Neuronal stem cell (in vitro differentiated cells): Measurements from ENCODE around the gene CLBA1. TPM values are rescaled to one million over a fixed set of nuclear protein-coding genes. Genes with fewer than 3 reads are reported as not detected.

Experiments
- DNase-seq: peaks from one replicate; pipeline ENCODE4 v3.0.0-alpha.2; 2013; ENCODE audit warnings: low spot score
- H2AFZ ChIP-seq: one replicate; pipeline ENCODE4 v1.6.1; 2013; ENCODE audit warnings: mild to moderate bottlenecking, low read length, inconsistent platforms
- H2AK5ac ChIP-seq: 2 replicates; pipeline ENCODE4 v1.6.1; 2013; ENCODE audit warnings: low read depth, mild to moderate bottlenecking, inconsistent platforms, low read length, moderate library complexity, mixed read lengths
- H2BK120ac ChIP-seq: 2 replicates; pipeline ENCODE4 v1.6.1; 2013; ENCODE audit warnings: low read depth, mild to moderate bottlenecking, inconsistent platforms, low read length, moderate library complexity, mixed read lengths
- H2BK12ac ChIP-seq: one replicate; pipeline ENCODE4 v1.6.1; 2013; ENCODE audit warnings: low read length, inconsistent platforms
- H2BK15ac ChIP-seq: 2 replicates; pipeline ENCODE4 v1.6.1; 2013; ENCODE audit warnings: mild to moderate bottlenecking, low read length, inconsistent platforms, mixed read lengths
- H2BK5ac ChIP-seq: one replicate; pipeline ENCODE4 v1.6.1; 2013; ENCODE audit warnings: inconsistent platforms, mild to moderate bottlenecking, low read length, moderate library complexity
- H3K14ac ChIP-seq: one replicate; pipeline ENCODE4 v1.6.1; 2013; ENCODE audit warnings: low read length, inconsistent platforms
- H3K18ac ChIP-seq: 2 replicates; pipeline ENCODE4 v1.6.1; 2013; ENCODE audit warnings: low read length, inconsistent platforms
- H3K23ac ChIP-seq: 2 replicates; pipeline ENCODE4 v1.6.1; 2013; ENCODE audit warnings: low read depth, mild to moderate bottlenecking, mixed read lengths, low read length, inconsistent platforms; ENCODE audit not compliant: poor library complexity
- H3K27ac ChIP-seq: replicated peaks from 3 replicates; pipeline ENCODE4 v1.5.1; 2013; ENCODE audit warnings: low read length, inconsistent platforms
- H3K27me3 ChIP-seq, 3 experiments: 2 replicates each; pipeline ENCODE4 v1.6.1; 2013; ENCODE audit warnings: low read length in 3 of 3, mild to moderate bottlenecking in 2 of 3, inconsistent platforms in 1 of 3, low read depth in 1 of 3, mixed read lengths in 1 of 3, moderate library complexity in 1 of 3; ENCODE audit not compliant: control insufficient read depth in 3 of 3, insufficient read depth in 3 of 3
- H3K36me3 ChIP-seq, 2 donors: replicated peaks in 1 of 2; 2 replicates each; pipeline ENCODE4 v1.6.1; 2013; ENCODE audit warnings: low read length in 2 of 2; ENCODE audit not compliant: control insufficient read depth in 2 of 2, insufficient read depth in 2 of 2
- H3K4ac ChIP-seq: 2 replicates; pipeline ENCODE4 v1.6.1; 2013; ENCODE audit warnings: inconsistent platforms, mild to moderate bottlenecking, low read length, moderate library complexity
- H3K4me1 ChIP-seq, 2 donors: 1 replicate in 1 of 2; 2 replicates in 1 of 2; pipeline ENCODE4 v1.6.1; 2013; ENCODE audit warnings: low read length in 2 of 2, low read depth in 1 of 2; ENCODE audit not compliant: control insufficient read depth in 2 of 2, insufficient read depth in 1 of 2
- H3K4me2 ChIP-seq: one replicate; pipeline ENCODE4 v1.6.1; 2013; ENCODE audit warnings: mild to moderate bottlenecking, low read length, inconsistent platforms; ENCODE audit not compliant: insufficient read depth, poor library complexity, severe bottlenecking
- H3K4me3 ChIP-seq, 2 donors: 2 replicates each; pipeline ENCODE4 v1.5.1; 2013; ENCODE audit warnings: low read length in 2 of 2, mild to moderate bottlenecking in 2 of 2, inconsistent platforms in 1 of 2, moderate library complexity in 1 of 2
- H3K79me1 ChIP-seq: one replicate; pipeline ENCODE4 v1.6.1; 2013; ENCODE audit warnings: low read depth, mild to moderate bottlenecking, inconsistent platforms, low read length, moderate library complexity
- H3K9ac ChIP-seq: one replicate; pipeline ENCODE4 v1.6.1; 2013; ENCODE audit warnings: mild to moderate bottlenecking, low read depth, low read length, inconsistent platforms; ENCODE audit not compliant: poor library complexity
- H3K9me3 ChIP-seq, 2 donors: replicated peaks in 1 of 2; 2 replicates each; pipeline versions ENCODE3 to v1.6.1; 2013; ENCODE audit warnings: low read length in 2 of 2, mild to moderate bottlenecking in 2 of 2, inconsistent platforms in 1 of 2, low read depth in 1 of 2, mixed read lengths in 1 of 2, moderate library complexity in 1 of 2; ENCODE audit not compliant: control insufficient read depth in 2 of 2, insufficient read depth in 1 of 2
- H4K8ac ChIP-seq: one replicate; pipeline ENCODE4 v1.6.1; 2013; ENCODE audit warnings: low read depth, mild to moderate bottlenecking, inconsistent platforms, low read length, moderate library complexity
- H4K91ac ChIP-seq: one replicate; pipeline ENCODE4 v1.6.1; 2013; ENCODE audit warnings: low read length, low read depth, mild to moderate bottlenecking, inconsistent platforms; ENCODE audit not compliant: poor library complexity
- WGBS, 2 donors: extraction: QIAGEN DNeasy Blood & Tissue Kit; methylation state at CpG; one replicate each; pipeline ENCODE4 v1.1.7; 2013; ENCODE audit warnings: missing lambda C conversion rate in 2 of 2, mixed read lengths in 1 of 2; ENCODE audit not compliant: insufficient read length in 2 of 2, insufficient replicate concordance in 1 of 2; ENCODE audit errors: extremely low coverage in 2 of 2; 5-methylcytosine and 5-hydroxymethylcytosine counted together
- polyA plus RNA-seq, 2 experiments: library from polyadenylated mRNA; stranded (reverse); fragments of 200-250 nt; gene quantifications; one replicate each; pipeline ENCODE4 v1.2.3, GENCODE V29; 2013

CLBA1 gene
- polyA plus RNA-seq (2013, experiment 1 of 2): 6.1 TPM
- polyA plus RNA-seq (2013, experiment 2 of 2): 6.0 TPM

DNA sequence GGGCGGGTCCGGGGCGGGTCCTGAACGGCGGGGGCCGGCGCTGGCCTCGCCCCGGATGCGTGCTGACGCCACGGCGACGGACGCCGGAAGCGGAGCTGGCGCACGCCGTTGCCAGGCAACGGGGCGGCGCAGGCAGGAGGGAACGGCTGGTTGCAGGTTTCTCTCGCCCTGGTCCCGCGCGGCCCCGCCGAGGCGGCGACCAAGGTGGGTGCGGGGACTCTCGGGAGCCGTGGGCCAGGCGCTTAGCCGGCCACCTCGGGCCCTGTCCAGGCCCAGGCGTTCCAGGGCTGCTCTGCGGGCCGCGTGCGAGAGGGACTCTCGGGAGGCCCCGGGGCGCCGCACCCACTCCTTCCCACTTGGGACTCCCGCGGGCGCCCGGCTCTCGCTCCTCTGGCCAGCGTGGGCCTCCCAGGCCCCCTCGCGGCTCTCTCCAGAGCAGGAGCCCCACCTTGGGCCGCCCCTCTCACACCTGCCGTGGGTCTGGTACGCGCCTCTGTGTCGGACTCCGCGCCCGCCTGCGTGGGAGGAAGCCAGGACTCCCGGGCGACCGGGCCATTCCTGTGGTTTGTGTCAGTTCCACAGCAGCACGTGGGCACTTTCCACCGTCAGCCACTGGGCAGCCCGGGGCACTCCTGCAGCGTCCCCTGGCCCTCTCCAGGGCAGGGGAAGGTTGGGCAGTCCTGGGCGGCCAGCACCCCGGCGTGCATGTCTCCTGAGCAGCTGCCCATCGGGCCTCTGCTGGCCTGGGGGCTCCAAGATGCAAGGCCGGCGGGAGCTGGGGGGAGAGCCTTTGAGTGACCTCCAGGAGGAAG is at the start of gene CLBA1:
Gene CLBA1, plus strand, starts transcription at position 114 of the 812 bp plus-strand sequence. Its CDS starts 644 bp downstream, at position 758.
- H2AK5ac ChIP-seq: peak within 1 kb of the TSS; percentile 99
- peak within 1 kb of the TSS; percentile 87 for H2BK120ac ChIP-seq
- peak within 1 kb of the TSS; percentile 92 for H2BK15ac ChIP-seq
- H4K8ac ChIP-seq: peak within 1 kb of the TSS; percentile 65
- H3K4me3 ChIP-seq: peak within 1 kb of the TSS; percentile 69 to 86
- H3K9ac ChIP-seq: peak within 1 kb of the TSS; percentile 94
- H3K36me3 ChIP-seq: peaks cover 4 to 7% of the 10 kb centered on the region in 2 donors
- peak within 1 kb of the TSS; percentile 94 for H2BK12ac ChIP-seq
- H4K91ac ChIP-seq: no peak within 1 kb of the TSS
- no peak within 1 kb of the TSS for H3K27ac ChIP-seq
- peak within 1 kb of the TSS; percentile 55 for H3K23ac ChIP-seq
- peak within 1 kb of the TSS; percentile 93 for H3K4ac ChIP-seq
- H2AFZ ChIP-seq: peak within 1 kb of the TSS; percentile 92
- H3K79me1 ChIP-seq: peaks cover 1% of the 10 kb centered on the region
- peak within 1 kb of the TSS; percentile 83 for H3K18ac ChIP-seq
- peaks cover 6% of the 10 kb centered on the region in 2 donors for H3K4me1 ChIP-seq
- peak within 1 kb of the TSS; percentile 94 for H3K14ac ChIP-seq
- peak within 1 kb of the TSS; percentile 60 for H2BK5ac ChIP-seq
- no CpG with 5 or more reads among the region's 77 CpGs for WGBS, 2 donors
- peaks cover 0 to 29% (median 0%) of the 10 kb centered on the region in 3 experiments for H3K27me3 ChIP-seq
- DNase-seq: peak; percentile 84
- H3K4me2 ChIP-seq: peak within 1 kb of the TSS; percentile 99
- peaks cover 0 to 2% of the 10 kb centered on the region in 2 donors for H3K9me3 ChIP-seq

DNA sequence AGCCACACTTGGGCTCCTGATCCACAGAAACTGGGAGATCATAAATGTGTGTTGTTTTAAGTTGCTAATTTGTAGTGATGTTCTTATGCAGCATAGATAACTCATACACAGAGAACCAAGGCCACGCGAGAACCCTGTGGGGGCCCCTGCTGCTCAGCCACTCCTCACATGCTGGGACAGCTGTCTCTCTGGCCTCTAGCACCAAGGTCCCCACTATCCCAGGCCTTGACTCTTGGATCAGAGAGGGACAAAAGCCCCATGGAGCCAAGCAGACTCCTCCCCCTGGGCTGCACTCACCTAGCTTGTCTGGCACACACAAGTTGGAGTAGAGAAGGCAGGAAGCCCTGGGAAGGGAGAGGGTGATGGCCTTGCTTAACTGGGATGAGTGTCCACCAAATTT is 49.6 kb upstream of the CLBA1 start:
- no peak overlapping the region for H2BK5ac ChIP-seq
- H3K4me2 ChIP-seq: no peak overlapping the region
- no peak overlapping the region for H3K9ac ChIP-seq
- H2AK5ac ChIP-seq: no peak overlapping the region
- no peaks in the 10 kb centered on the region for H3K9me3 ChIP-seq
- no peak overlapping the region for H3K4me3 ChIP-seq
- H4K91ac ChIP-seq: no peak overlapping the region
- peaks cover 0 to 14% of the 10 kb centered on the region in 2 donors for H3K4me1 ChIP-seq
- peaks cover 14 to 84% (median 42%) of the 10 kb centered on the region in 3 experiments for H3K27me3 ChIP-seq
- H2AFZ ChIP-seq: no peak overlapping the region
- no peak overlapping the region for H4K8ac ChIP-seq
- H3K14ac ChIP-seq: no peak overlapping the region
- H2BK12ac ChIP-seq: no peak overlapping the region
- no peaks in the 10 kb centered on the region for H3K36me3 ChIP-seq
- H3K18ac ChIP-seq: peak overlapping the region; percentile 45
- H3K23ac ChIP-seq: no peak overlapping the region
- no CpG with 5 or more reads among the region's 2 CpGs for WGBS, 2 donors
- no peak overlapping the region for H3K4ac ChIP-seq
- H3K27ac ChIP-seq: no peak overlapping the region
- no peak overlapping the region for H2BK15ac ChIP-seq
- no peak for DNase-seq
- H2BK120ac ChIP-seq: no peak overlapping the region
- peaks cover 3% of the 10 kb centered on the region for H3K79me1 ChIP-seq

DNA sequence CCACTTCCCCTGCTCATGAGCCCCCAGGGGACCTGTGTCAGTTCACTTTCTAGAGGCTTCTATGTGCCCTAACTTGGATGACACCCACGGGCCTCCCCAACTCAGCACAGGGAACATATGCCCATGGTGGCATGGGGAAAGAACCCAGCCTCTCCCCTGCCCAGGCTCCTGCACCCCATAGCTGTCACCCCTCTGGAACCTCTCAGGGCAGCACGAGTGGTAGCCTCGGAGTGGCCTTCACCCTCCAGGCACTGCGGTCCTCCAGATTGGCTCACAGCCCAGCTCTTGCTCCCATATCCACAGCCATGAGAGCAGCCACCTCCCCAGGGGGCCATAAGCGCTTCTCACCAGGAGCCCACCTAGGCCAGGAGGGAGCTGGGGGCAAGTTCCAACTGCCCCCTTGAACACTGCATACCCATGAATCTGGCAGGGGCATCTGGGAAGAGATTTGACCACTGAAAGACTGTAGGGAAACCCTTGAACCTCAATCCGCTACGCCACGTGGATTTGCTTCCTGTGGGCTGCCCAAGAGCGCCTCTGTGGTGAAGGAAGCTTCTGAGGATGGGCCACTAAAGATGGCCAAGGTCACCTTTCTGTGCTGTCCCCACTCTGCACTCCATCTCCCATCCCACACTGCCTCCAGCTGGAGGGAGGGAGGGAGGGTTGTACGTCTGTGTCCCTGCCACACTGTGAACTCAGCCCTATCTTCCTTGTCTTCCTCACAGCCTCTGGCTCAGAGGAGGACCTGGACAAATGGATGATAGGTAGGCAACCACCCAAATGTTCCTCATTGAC is 49.0 kb upstream of the CLBA1 start:
- Histone ChIP-seq H2AFZ (no peak overlapping the region), H2BK15ac (no peak overlapping the region), H3K14ac (no peak overlapping the region), H4K91ac (no peak overlapping the region), H2BK120ac (no peak overlapping the region), H3K27ac (no peak overlapping the region), H4K8ac (no peak overlapping the region), H2BK12ac (no peak overlapping the region), H3K4ac (no peak overlapping the region), H3K9ac (no peak overlapping the region), H3K79me1 (peaks cover 2% of the 10 kb centered on the region), H3K18ac (peak overlapping the region; percentile 8), H3K23ac (no peak overlapping the region), H3K9me3 (no peaks in the 10 kb centered on the region), H3K4me2 (no peak overlapping the region), H3K27me3 (peaks cover 14 to 82% (median 36%) of the 10 kb centered on the region in 3 experiments), H3K36me3 (no peaks in the 10 kb centered on the region), H2BK5ac (no peak overlapping the region), H2AK5ac (peak overlapping the region; percentile 47), H3K4me1 (peaks cover 0 to 14% of the 10 kb centered on the region in 2 donors), H3K4me3 (no peak overlapping the region)
- no peak for DNase-seq
- no CpG with 5 or more reads among the region's 10 CpGs for WGBS, 2 donors

DNA sequence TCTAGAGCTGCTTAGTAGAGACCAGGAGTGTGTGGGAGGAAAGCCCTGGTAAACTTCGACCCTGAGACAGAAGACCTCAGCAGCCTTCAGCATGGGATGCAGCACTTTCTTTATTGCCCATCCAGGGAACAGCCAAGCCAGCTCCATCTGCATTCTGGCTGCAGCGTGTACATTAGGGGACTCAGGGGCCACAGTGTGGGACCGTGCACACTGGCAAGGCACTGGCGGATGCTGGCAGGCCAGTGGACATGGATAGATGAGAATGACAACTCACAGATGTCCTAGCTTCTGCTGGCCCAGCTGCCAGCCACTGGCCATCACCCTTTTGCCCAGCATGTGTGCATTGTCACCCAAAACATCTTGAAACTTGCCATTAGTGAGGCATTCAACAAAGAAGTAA is 48.4 kb upstream of the CLBA1 start:
- Histone ChIP-seq H3K79me1 (no peaks in the 10 kb centered on the region), H2BK5ac (no peak overlapping the region), H2AK5ac (no peak overlapping the region), H3K4me3 (no peak overlapping the region), H3K27me3 (peaks cover 11 to 76% (median 30%) of the 10 kb centered on the region in 3 experiments), H4K8ac (no peak overlapping the region), H3K9me3 (no peaks in the 10 kb centered on the region), H3K4ac (no peak overlapping the region), H3K18ac (peak overlapping the region; percentile 41), H3K36me3 (no peaks in the 10 kb centered on the region), H4K91ac (no peak overlapping the region), H3K4me1 (peaks cover 0 to 11% of the 10 kb centered on the region in 2 donors), H2BK15ac (no peak overlapping the region), H2AFZ (no peak overlapping the region), H2BK12ac (no peak overlapping the region), H3K27ac (no peak overlapping the region), H2BK120ac (no peak overlapping the region), H3K23ac (no peak overlapping the region), H3K14ac (no peak overlapping the region), H3K4me2 (no peak overlapping the region), H3K9ac (no peak overlapping the region)
- WGBS, 2 donors: no CpG with 5 or more reads among the region's 4 CpGs
- DNase-seq: no peak
